NK-92 (cell line): ENCODE measurements around the gene PLGRKT.
"Not testable (repeated sequence)": the region's sequence is repeated elsewhere in the genome, so short reads cannot be mapped to it uniquely, and the experiment has no call there.

Experiments
- DNase-seq: peaks from one replicate; lab custom pipeline; 2025; ENCODE audit not compliant: unreplicated experiment; lab: John Stamatoyannopoulos, UW

PLGRKT gene

GRCh38 chr9:5388026-5388819 lies 49.5 kb downstream of the PLGRKT start:
- no peak for DNase-seq

- no peak for DNase-seq
Measured at GRCh38 chr9:5384436-5384835, 53.3 kb downstream of the PLGRKT start.

- DNase-seq, result no peak
Measured at GRCh38 chr9:5382479-5382878, 55.2 kb downstream of the PLGRKT start.

- DNase-seq, result no peak
Measured at GRCh38 chr9:5375790-5376477, 61.8 kb downstream of the PLGRKT start.

- no peak for DNase-seq
Measured at GRCh38 chr9:5375091-5375490, 62.6 kb downstream of the PLGRKT start.

- no peak for DNase-seq
Measured at GRCh38 chr9:5364294-5365024, 73.3 kb downstream of the PLGRKT start.

GRCh38 chr9:5361326-5362010 lies 76.3 kb downstream of the PLGRKT start:
- DNase-seq, result no peak

GRCh38 chr9:5360341-5360740 lies 77.4 kb downstream of the PLGRKT start:
- DNase-seq, result no peak

- no peak for DNase-seq
Measured at GRCh38 chr9:5357431-5358105, 80.2 kb downstream of the PLGRKT start.

- no peak for DNase-seq
Measured at GRCh38 chr9:5355817-5356216, 81.9 kb downstream of the PLGRKT start.

GRCh38 chr9:5355226-5355625 lies 82.5 kb downstream of the PLGRKT start:
- DNase-seq, result no peak

GRCh38 chr9:5354184-5354583 lies 83.5 kb downstream of the PLGRKT start:
- DNase-seq, result no peak

GRCh38 chr9:5352637-5353248 lies 85.0 kb downstream of the PLGRKT start:
- DNase-seq, result no peak

- DNase-seq, result not testable (repeated sequence)
Measured at GRCh38 chr9:5338992-5339981, 98.4 kb downstream of the PLGRKT start, which contains the start of gene RLN1. TSS of gene RLN1 (minus strand) at chr9:5339876. CDS start at chr9:5339746, 130 bp downstream.

- no peak for DNase-seq
Measured at GRCh38 chr9:5336688-5337087, 101.0 kb downstream of the PLGRKT start.

GRCh38 chr9:5331276-5331675 lies 106.4 kb downstream of the PLGRKT start:
- not testable (repeated sequence) for DNase-seq

GRCh38 chr9:5326893-5327548 lies 110.7 kb downstream of the PLGRKT start:
- no peak for DNase-seq

GRCh38 chr9:5326187-5326586 lies 111.5 kb downstream of the PLGRKT start:
- no peak for DNase-seq
